Progenitor cell of endocrine pancreas (in vitro differentiated cells): ENCODE results near the gene RCAN3. TPM values are rescaled to one million over a fixed set of nuclear protein-coding genes. Genes with fewer than 3 reads are reported as not detected.
"Not testable (repeated sequence)": the region's sequence is repeated elsewhere in the genome, so short reads cannot be mapped to it uniquely, and the experiment has no call there.

Source experiments
- DNase-seq: peaks from one replicate; pipeline ENCODE4 v3.0.0; 2021; ENCODE audit warnings: low spot score; ENCODE audit not compliant: unreplicated experiment
- H3K27ac Mint-ChIP-seq: 2 replicates; pipeline ENCODE4 v1.8.0; 2021; ENCODE audit warnings: mild to moderate bottlenecking, moderate library complexity, mixed read lengths
- H3K27me3 Mint-ChIP-seq: 2 replicates; pipeline ENCODE4 v1.8.0; 2021; ENCODE audit warnings: mixed read lengths
- H3K36me3 Mint-ChIP-seq: 2 replicates; pipeline ENCODE4 v1.8.0; 2022; ENCODE audit warnings: mixed read lengths; ENCODE audit not compliant: insufficient read depth
- H3K4me1 Mint-ChIP-seq: 2 replicates; pipeline ENCODE4 v1.8.0; 2021; ENCODE audit warnings: low read depth, mixed read lengths
- H3K4me3 Mint-ChIP-seq: 2 replicates; pipeline ENCODE4 v1.8.0; 2021; ENCODE audit warnings: low read depth, mild to moderate bottlenecking, moderate library complexity, mixed read lengths
- H3K9me3 Mint-ChIP-seq: 2 replicates; pipeline ENCODE4 v1.8.0; 2021; ENCODE audit warnings: low read depth, mixed read lengths
- total RNA-seq: library from RNA; stranded (reverse); gene quantifications from 2 replicates; pipeline ENCODE4 v1.2.1, GENCODE V29; 2021
- TF ChIP-seq, protein P1 (sequence below): fragments of 200-600 bp; sonication (generic); IDR thresholded peaks from one replicate; pipeline ENCODE4 v1.5.0; 2021; ENCODE audit warnings: antibody characterized with exemption, mild to moderate bottlenecking; ENCODE audit not compliant: unreplicated experiment

RCAN3 gene
- total RNA-seq, 1 donor from 2014 or later: 31.0 TPM

DNA sequence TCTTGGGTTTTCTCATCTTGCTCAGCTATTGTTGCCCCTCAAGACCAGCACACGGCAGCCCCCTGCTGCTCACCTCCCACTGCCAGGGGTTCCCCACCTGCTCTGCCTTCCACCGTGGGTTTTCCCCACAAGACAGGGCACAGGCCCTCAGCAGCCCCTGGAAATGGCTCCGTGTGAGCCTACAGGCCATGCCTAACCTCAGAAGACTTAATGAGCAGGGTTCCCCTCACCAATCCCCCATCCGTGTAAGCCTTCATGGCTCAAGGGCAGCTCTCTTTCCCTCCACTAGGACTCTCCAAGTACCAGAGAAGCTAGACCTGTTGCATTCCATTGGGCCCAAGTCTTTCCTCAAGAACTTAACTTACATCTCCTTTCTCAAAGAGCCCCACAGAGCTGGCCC lies 18.4 kb upstream of the RCAN3 start:
- Mint-ChIP-seq H3K9me3 (peaks cover 4% of the 10 kb centered on the region), H3K36me3 (no peaks in the 10 kb centered on the region), H3K27ac (no peak overlapping the region), H3K4me3 (no peak overlapping the region), H3K4me1 (peaks cover 7% of the 10 kb centered on the region), H3K27me3 (no peaks in the 10 kb centered on the region)
- no peak for DNase-seq
- TF ChIP-seq, protein P1, sequence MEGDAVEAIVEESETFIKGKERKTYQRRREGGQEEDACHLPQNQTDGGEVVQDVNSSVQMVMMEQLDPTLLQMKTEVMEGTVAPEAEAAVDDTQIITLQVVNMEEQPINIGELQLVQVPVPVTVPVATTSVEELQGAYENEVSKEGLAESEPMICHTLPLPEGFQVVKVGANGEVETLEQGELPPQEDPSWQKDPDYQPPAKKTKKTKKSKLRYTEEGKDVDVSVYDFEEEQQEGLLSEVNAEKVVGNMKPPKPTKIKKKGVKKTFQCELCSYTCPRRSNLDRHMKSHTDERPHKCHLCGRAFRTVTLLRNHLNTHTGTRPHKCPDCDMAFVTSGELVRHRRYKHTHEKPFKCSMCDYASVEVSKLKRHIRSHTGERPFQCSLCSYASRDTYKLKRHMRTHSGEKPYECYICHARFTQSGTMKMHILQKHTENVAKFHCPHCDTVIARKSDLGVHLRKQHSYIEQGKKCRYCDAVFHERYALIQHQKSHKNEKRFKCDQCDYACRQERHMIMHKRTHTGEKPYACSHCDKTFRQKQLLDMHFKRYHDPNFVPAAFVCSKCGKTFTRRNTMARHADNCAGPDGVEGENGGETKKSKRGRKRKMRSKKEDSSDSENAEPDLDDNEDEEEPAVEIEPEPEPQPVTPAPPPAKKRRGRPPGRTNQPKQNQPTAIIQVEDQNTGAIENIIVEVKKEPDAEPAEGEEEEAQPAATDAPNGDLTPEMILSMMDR: no peak

- peaks cover 3% of the 10 kb centered on the region for H3K4me1 Mint-ChIP-seq
- H3K36me3 Mint-ChIP-seq: no peaks in the 10 kb centered on the region
- peaks cover 2% of the 10 kb centered on the region for H3K27me3 Mint-ChIP-seq
- no peak overlapping the region for H3K27ac Mint-ChIP-seq
- H3K9me3 Mint-ChIP-seq: peaks cover 4% of the 10 kb centered on the region
- H3K4me3 Mint-ChIP-seq: no peak overlapping the region
- TF ChIP-seq, protein P1: no peak
- DNase-seq: no peak
Measured at GRCh38 chr1:24486331-24487065, 16.1 kb upstream of the RCAN3 start.

DNA sequence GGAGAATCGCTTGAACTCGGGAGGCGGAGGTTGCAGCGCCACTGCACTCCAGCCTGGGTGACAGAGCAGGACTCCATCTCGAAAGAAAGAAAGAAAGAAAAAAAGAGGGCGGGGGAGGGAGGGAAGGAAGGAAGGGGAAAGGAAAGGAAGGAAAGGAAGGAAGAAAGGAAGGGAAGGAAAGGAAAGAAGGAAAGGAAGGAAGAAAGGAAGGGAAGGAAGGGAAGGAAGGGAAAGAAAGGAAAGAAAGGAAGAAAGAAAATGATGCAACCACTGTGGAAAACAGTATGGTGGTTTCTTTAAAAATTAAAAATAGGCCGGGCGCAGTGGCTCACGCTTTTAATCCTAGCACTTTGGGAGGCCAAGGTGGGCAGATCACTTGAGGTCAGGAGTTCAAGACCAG lies 15.2 kb upstream of the RCAN3 start:
- TF ChIP-seq, protein P1: no peak
- H3K36me3 Mint-ChIP-seq: no peaks in the 10 kb centered on the region
- DNase-seq: no peak
- peaks cover 1% of the 10 kb centered on the region for H3K4me1 Mint-ChIP-seq
- H3K4me3 Mint-ChIP-seq: no peak overlapping the region
- peaks cover 4% of the 10 kb centered on the region for H3K9me3 Mint-ChIP-seq
- H3K27me3 Mint-ChIP-seq: peaks cover 8% of the 10 kb centered on the region
- H3K27ac Mint-ChIP-seq: no peak overlapping the region

DNA sequence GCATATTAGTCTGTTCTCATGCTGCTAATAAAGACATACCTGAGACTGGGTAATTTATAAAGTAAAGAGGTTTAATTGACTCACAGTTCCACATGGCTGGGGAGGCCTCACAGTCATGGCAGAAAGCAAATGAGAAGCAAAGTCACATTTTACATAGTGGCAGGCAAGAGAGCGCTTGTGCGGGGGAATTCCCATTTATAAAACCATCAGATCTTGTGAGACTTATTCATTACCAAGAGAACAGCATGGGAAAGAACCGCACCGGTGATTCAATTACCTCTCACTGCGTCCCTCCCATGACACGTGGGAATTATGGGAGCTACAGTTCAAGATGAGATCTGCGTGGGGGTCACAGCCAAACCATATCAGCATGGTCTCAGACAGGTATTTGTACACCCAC lies 14.5 kb upstream of the RCAN3 start:
- H3K36me3 Mint-ChIP-seq, H3K27ac Mint-ChIP-seq, H3K27me3 Mint-ChIP-seq, DNase-seq, H3K4me3 Mint-ChIP-seq, H3K4me1 Mint-ChIP-seq, H3K9me3 Mint-ChIP-seq: not testable (repeated sequence)

- H3K4me3 Mint-ChIP-seq: no peak overlapping the region
- H3K27ac Mint-ChIP-seq: no peak overlapping the region
- peaks cover 8% of the 10 kb centered on the region for H3K27me3 Mint-ChIP-seq
- H3K36me3 Mint-ChIP-seq: no peaks in the 10 kb centered on the region
- peaks cover 4% of the 10 kb centered on the region for H3K9me3 Mint-ChIP-seq
- peaks cover 1% of the 10 kb centered on the region for H3K4me1 Mint-ChIP-seq
- DNase-seq: no peak
- TF ChIP-seq, protein P1: no peak
Measured at GRCh38 chr1:24489674-24490073, 13.0 kb upstream of the RCAN3 start.
